Measurements from ENCODE around the gene DDX42.

- no peak for TF ChIP-seq CTCF (IDR thresholded peaks at IDR 0.05)
- no peak for TF ChIP-seq EZH2 (IDR thresholded peaks at IDR 0.05; ENCODE audit: borderline replicate concordance, insufficient read depth, low read depth, low read length, poor library complexity, severe bottlenecking)
Observed at GRCh38 chr17:63843910-63844677, 70.1 kb downstream of the DDX42 start.
